Keratinocyte (primary cell): ENCODE results near the gene MFSD11.

Source experiments
- EZH2 ChIP-seq: IDR thresholded peaks from one replicate; pipeline ENCODE4 v1.6.1; 2012; ENCODE audit warnings: inconsistent platforms, mild to moderate bottlenecking, low read length, moderate library complexity
- TF ChIP-seq, protein P1 (sequence below), 3 experiments: IDR thresholded peaks in 1 of 3; conservative IDR thresholded peaks in 1 of 3; optimal IDR thresholded peaks in 1 of 3; 2 replicates in 2 of 3; 3 replicates in 1 of 3; pipeline versions ENCODE3 to v1.5.1; 2011; ENCODE audit warnings: low read length in 3 of 3, mild to moderate bottlenecking in 3 of 3, moderate library complexity in 2 of 3, control low read depth in 1 of 3, inconsistent platforms in 1 of 3; ENCODE audit not compliant: insufficient read depth in 2 of 3; ENCODE audit errors: extremely low read depth in 1 of 3

GRCh38 chr17:76718516-76718915 is 19.4 kb upstream of the MFSD11 start:
- TF ChIP-seq, protein P1, sequence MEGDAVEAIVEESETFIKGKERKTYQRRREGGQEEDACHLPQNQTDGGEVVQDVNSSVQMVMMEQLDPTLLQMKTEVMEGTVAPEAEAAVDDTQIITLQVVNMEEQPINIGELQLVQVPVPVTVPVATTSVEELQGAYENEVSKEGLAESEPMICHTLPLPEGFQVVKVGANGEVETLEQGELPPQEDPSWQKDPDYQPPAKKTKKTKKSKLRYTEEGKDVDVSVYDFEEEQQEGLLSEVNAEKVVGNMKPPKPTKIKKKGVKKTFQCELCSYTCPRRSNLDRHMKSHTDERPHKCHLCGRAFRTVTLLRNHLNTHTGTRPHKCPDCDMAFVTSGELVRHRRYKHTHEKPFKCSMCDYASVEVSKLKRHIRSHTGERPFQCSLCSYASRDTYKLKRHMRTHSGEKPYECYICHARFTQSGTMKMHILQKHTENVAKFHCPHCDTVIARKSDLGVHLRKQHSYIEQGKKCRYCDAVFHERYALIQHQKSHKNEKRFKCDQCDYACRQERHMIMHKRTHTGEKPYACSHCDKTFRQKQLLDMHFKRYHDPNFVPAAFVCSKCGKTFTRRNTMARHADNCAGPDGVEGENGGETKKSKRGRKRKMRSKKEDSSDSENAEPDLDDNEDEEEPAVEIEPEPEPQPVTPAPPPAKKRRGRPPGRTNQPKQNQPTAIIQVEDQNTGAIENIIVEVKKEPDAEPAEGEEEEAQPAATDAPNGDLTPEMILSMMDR (optimal IDR thresholded peaks at IDR 0.05 in 1 of 3, IDR thresholded peaks at IDR 0.05 in 1 of 3, conservative IDR thresholded peaks at IDR 0.05 in 1 of 3; ENCODE audit: extremely low read depth in 1 of 3, insufficient read depth in 2 of 3, low read length in 3 of 3): no peak
- TF ChIP-seq EZH2: no peak
